ENCODE results near the gene ZNF860. TPM values are rescaled to one million over a fixed set of nuclear protein-coding genes. Genes with fewer than 3 reads are reported as not detected.

Gene ZNF860
- total RNA-seq, 2 experiments from 2014 or later, result 20.3 to 22.2 TPM

- DNase-seq (ENCODE audit: low spot score), result no peak
- peak overlapping the region; percentile 91 for H3K27ac ChIP-seq (ENCODE audit: low read depth, low read length, poor library complexity, severe bottlenecking)
- BruUV-seq (replicated peaks), result no TSS peak
- H3K9me2 ChIP-seq (ENCODE audit: insufficient read depth, low read length), result no peaks in the 10 kb centered on the region
- H3K9me3 ChIP-seq (ENCODE audit: low read length), result peaks cover 25% of the 10 kb centered on the region
- no peaks in the 10 kb centered on the region for H4K20me1 ChIP-seq (ENCODE audit: insufficient read depth, low read length)
- peak overlapping the region; percentile 89 for H3K4me2 ChIP-seq (ENCODE audit: low read length)
- ChIA-PET POLR2A (interaction anchor here (0.6 to 3.7 kb wide), 8 partner anchors 11 to 81 kb away, joined by 3 to 81 read pairs (median 24); partner anchors contain the start of genes OSBPL10 and ZNF860), CTCF (ENCODE audit: unreplicated experiment) (no interaction called here)
- no peak overlapping the region for H2AFZ ChIP-seq (ENCODE audit: low read length)
- intact Hi-C loops (cut with micrococcal nuclease; ENCODE audit: unreplicated experiment), result loop anchor here (10.0 kb wide), 1 partner anchor 1314 kb away; no protein-coding TSS in a partner anchor
- H3K79me2 ChIP-seq (ENCODE audit: insufficient read depth, low read depth, low read length), result peaks cover 100% of the 10 kb centered on the region
- peaks cover 64% of the 10 kb centered on the region for H3K36me3 ChIP-seq (ENCODE audit: insufficient read depth, low read length)
- peak overlapping the region; percentile 65 for H3K4me3 ChIP-seq (ENCODE audit: low read depth, low read length, poor library complexity, severe bottlenecking)
- H3K4me1 ChIP-seq (ENCODE audit: insufficient read depth, low read length, poor library complexity, severe bottlenecking), result peaks cover 88% of the 10 kb centered on the region
- TF ChIP-seq, protein P1, sequence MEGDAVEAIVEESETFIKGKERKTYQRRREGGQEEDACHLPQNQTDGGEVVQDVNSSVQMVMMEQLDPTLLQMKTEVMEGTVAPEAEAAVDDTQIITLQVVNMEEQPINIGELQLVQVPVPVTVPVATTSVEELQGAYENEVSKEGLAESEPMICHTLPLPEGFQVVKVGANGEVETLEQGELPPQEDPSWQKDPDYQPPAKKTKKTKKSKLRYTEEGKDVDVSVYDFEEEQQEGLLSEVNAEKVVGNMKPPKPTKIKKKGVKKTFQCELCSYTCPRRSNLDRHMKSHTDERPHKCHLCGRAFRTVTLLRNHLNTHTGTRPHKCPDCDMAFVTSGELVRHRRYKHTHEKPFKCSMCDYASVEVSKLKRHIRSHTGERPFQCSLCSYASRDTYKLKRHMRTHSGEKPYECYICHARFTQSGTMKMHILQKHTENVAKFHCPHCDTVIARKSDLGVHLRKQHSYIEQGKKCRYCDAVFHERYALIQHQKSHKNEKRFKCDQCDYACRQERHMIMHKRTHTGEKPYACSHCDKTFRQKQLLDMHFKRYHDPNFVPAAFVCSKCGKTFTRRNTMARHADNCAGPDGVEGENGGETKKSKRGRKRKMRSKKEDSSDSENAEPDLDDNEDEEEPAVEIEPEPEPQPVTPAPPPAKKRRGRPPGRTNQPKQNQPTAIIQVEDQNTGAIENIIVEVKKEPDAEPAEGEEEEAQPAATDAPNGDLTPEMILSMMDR (conservative IDR thresholded peaks at IDR 0.05; ENCODE audit: low read length), result no peak
- TF ChIP-seq EZH2phosphoT487 (IDR thresholded peaks at IDR 0.05; ENCODE audit: borderline replicate concordance, low read depth, low read length), result no peak
Measured at GRCh38 chr3:31959251-31959650, 22.3 kb upstream of the ZNF860 start.

GRCh38 chr3:31959951-31960792, 21.4 kb upstream of the ZNF860 start:
- Histone ChIP-seq H3K9me2 (ENCODE audit: insufficient read depth, low read length) (no peaks in the 10 kb centered on the region), H3K4me3 (ENCODE audit: low read depth, low read length, poor library complexity, severe bottlenecking) (peak overlapping the region; percentile 65), H3K9me3 (ENCODE audit: low read length) (peaks cover 17% of the 10 kb centered on the region), H3K4me1 (ENCODE audit: insufficient read depth, low read length, poor library complexity, severe bottlenecking) (peaks cover 84% of the 10 kb centered on the region), H3K36me3 (ENCODE audit: insufficient read depth, low read length) (peaks cover 63% of the 10 kb centered on the region), H3K79me2 (ENCODE audit: insufficient read depth, low read depth, low read length) (peaks cover 100% of the 10 kb centered on the region), H3K27ac (ENCODE audit: low read depth, low read length, poor library complexity, severe bottlenecking) (peak overlapping the region; percentile 91), H2AFZ (ENCODE audit: low read length) (no peak overlapping the region), H4K20me1 (ENCODE audit: insufficient read depth, low read length) (no peaks in the 10 kb centered on the region), H3K4me2 (ENCODE audit: low read length) (peak overlapping the region; percentile 89)
- ChIA-PET POLR2A (interaction anchor here (0.6 to 3.7 kb wide), 21 partner anchors 9 to 465 kb away, joined by 3 to 81 read pairs (median 5); partner anchors contain the start of genes OSBPL10, STT3B and ZNF860), CTCF (ENCODE audit: unreplicated experiment) (interaction anchor here (0.9 to 2.0 kb wide), 6 partner anchors 9 to 43 kb away, joined by 3 to 5 read pairs (median 4); no protein-coding TSS in a partner anchor)
- TF ChIP-seq, protein P1 (conservative IDR thresholded peaks at IDR 0.05; ENCODE audit: low read length), result no peak
- no peak for TF ChIP-seq EZH2phosphoT487 (IDR thresholded peaks at IDR 0.05; ENCODE audit: borderline replicate concordance, low read depth, low read length)
- intact Hi-C loops (cut with micrococcal nuclease; ENCODE audit: unreplicated experiment), result loop anchor here (10.0 kb wide), 1 partner anchor 1315 kb away; no protein-coding TSS in a partner anchor
- TSS peak; percentile 47 for BruUV-seq (replicated peaks)
- DNase-seq (ENCODE audit: low spot score), result peak; percentile 60

Data from OCI-LY7 (cell line).